Neuronal stem cell (in vitro differentiated cells): ENCODE results near the gene OPRL1.
A peak's percentile ranks its signal among the peaks of the same experiment; 100 is the strongest.

Experiments
- DNase-seq: peaks from one replicate; pipeline ENCODE4 v3.0.0-alpha.2; 2013; ENCODE audit warnings: low spot score
- H2AFZ ChIP-seq: one replicate; pipeline ENCODE4 v1.6.1; 2013; ENCODE audit warnings: mild to moderate bottlenecking, low read length, inconsistent platforms
- H2AK5ac ChIP-seq: 2 replicates; pipeline ENCODE4 v1.6.1; 2013; ENCODE audit warnings: low read depth, mild to moderate bottlenecking, inconsistent platforms, low read length, moderate library complexity, mixed read lengths
- H2BK120ac ChIP-seq: 2 replicates; pipeline ENCODE4 v1.6.1; 2013; ENCODE audit warnings: low read depth, mild to moderate bottlenecking, inconsistent platforms, low read length, moderate library complexity, mixed read lengths
- H2BK12ac ChIP-seq: one replicate; pipeline ENCODE4 v1.6.1; 2013; ENCODE audit warnings: low read length, inconsistent platforms
- H2BK15ac ChIP-seq: 2 replicates; pipeline ENCODE4 v1.6.1; 2013; ENCODE audit warnings: mild to moderate bottlenecking, low read length, inconsistent platforms, mixed read lengths
- H2BK5ac ChIP-seq: one replicate; pipeline ENCODE4 v1.6.1; 2013; ENCODE audit warnings: inconsistent platforms, mild to moderate bottlenecking, low read length, moderate library complexity
- H3K14ac ChIP-seq: one replicate; pipeline ENCODE4 v1.6.1; 2013; ENCODE audit warnings: low read length, inconsistent platforms
- H3K18ac ChIP-seq: 2 replicates; pipeline ENCODE4 v1.6.1; 2013; ENCODE audit warnings: low read length, inconsistent platforms
- H3K23ac ChIP-seq: 2 replicates; pipeline ENCODE4 v1.6.1; 2013; ENCODE audit warnings: low read depth, mild to moderate bottlenecking, mixed read lengths, low read length, inconsistent platforms; ENCODE audit not compliant: poor library complexity
- H3K27ac ChIP-seq: replicated peaks from 3 replicates; pipeline ENCODE4 v1.5.1; 2013; ENCODE audit warnings: low read length, inconsistent platforms
- H3K27me3 ChIP-seq, 3 experiments: 2 replicates each; pipeline ENCODE4 v1.6.1; 2013; ENCODE audit warnings: low read length in 3 of 3, mild to moderate bottlenecking in 2 of 3, inconsistent platforms in 1 of 3, low read depth in 1 of 3, mixed read lengths in 1 of 3, moderate library complexity in 1 of 3; ENCODE audit not compliant: control insufficient read depth in 3 of 3, insufficient read depth in 3 of 3
- H3K36me3 ChIP-seq, 2 donors: replicated peaks in 1 of 2; 2 replicates each; pipeline ENCODE4 v1.6.1; 2013; ENCODE audit warnings: low read length in 2 of 2; ENCODE audit not compliant: control insufficient read depth in 2 of 2, insufficient read depth in 2 of 2
- H3K4ac ChIP-seq: 2 replicates; pipeline ENCODE4 v1.6.1; 2013; ENCODE audit warnings: inconsistent platforms, mild to moderate bottlenecking, low read length, moderate library complexity
- H3K4me1 ChIP-seq, 2 donors: 1 replicate in 1 of 2; 2 replicates in 1 of 2; pipeline ENCODE4 v1.6.1; 2013; ENCODE audit warnings: low read length in 2 of 2, low read depth in 1 of 2; ENCODE audit not compliant: control insufficient read depth in 2 of 2, insufficient read depth in 1 of 2
- H3K4me2 ChIP-seq: one replicate; pipeline ENCODE4 v1.6.1; 2013; ENCODE audit warnings: mild to moderate bottlenecking, low read length, inconsistent platforms; ENCODE audit not compliant: insufficient read depth, poor library complexity, severe bottlenecking
- H3K4me3 ChIP-seq, 2 donors: 2 replicates each; pipeline ENCODE4 v1.5.1; 2013; ENCODE audit warnings: low read length in 2 of 2, mild to moderate bottlenecking in 2 of 2, inconsistent platforms in 1 of 2, moderate library complexity in 1 of 2
- H3K79me1 ChIP-seq: one replicate; pipeline ENCODE4 v1.6.1; 2013; ENCODE audit warnings: low read depth, mild to moderate bottlenecking, inconsistent platforms, low read length, moderate library complexity
- H3K9ac ChIP-seq: one replicate; pipeline ENCODE4 v1.6.1; 2013; ENCODE audit warnings: mild to moderate bottlenecking, low read depth, low read length, inconsistent platforms; ENCODE audit not compliant: poor library complexity
- H3K9me3 ChIP-seq, 2 donors: replicated peaks in 1 of 2; 2 replicates each; pipeline versions ENCODE3 to v1.6.1; 2013; ENCODE audit warnings: low read length in 2 of 2, mild to moderate bottlenecking in 2 of 2, inconsistent platforms in 1 of 2, low read depth in 1 of 2, mixed read lengths in 1 of 2, moderate library complexity in 1 of 2; ENCODE audit not compliant: control insufficient read depth in 2 of 2, insufficient read depth in 1 of 2
- H4K8ac ChIP-seq: one replicate; pipeline ENCODE4 v1.6.1; 2013; ENCODE audit warnings: low read depth, mild to moderate bottlenecking, inconsistent platforms, low read length, moderate library complexity
- H4K91ac ChIP-seq: one replicate; pipeline ENCODE4 v1.6.1; 2013; ENCODE audit warnings: low read length, low read depth, mild to moderate bottlenecking, inconsistent platforms; ENCODE audit not compliant: poor library complexity
- WGBS, 2 donors: extraction: QIAGEN DNeasy Blood & Tissue Kit; methylation state at CpG; one replicate each; pipeline ENCODE4 v1.1.7; 2013; ENCODE audit warnings: missing lambda C conversion rate in 2 of 2, mixed read lengths in 1 of 2; ENCODE audit not compliant: insufficient read length in 2 of 2, insufficient replicate concordance in 1 of 2; ENCODE audit errors: extremely low coverage in 2 of 2; 5-methylcytosine and 5-hydroxymethylcytosine counted together

OPRL1 gene

GRCh38 chr20:64037498-64038213, 42.2 kb upstream of the OPRL1 start:
- H3K27me3 ChIP-seq = peaks cover 30 to 58% (median 39%) of the 10 kb centered on the region in 3 experiments
- no peak overlapping the region for H3K4me3 ChIP-seq
- no CpG with 5 or more reads among the region's 36 CpGs for WGBS, 2 donors

GRCh38 chr20:64038224-64038564, 41.7 kb upstream of the OPRL1 start:
- peak overlapping the region; percentile 39 for H2BK5ac ChIP-seq
- peaks cover 16 to 29% of the 10 kb centered on the region in 2 donors for H3K4me1 ChIP-seq
- no CpG with 5 or more reads among the region's 30 CpGs for WGBS, 2 donors
- H3K79me1 ChIP-seq = no peaks in the 10 kb centered on the region
- H3K9ac ChIP-seq = peak overlapping the region; percentile 70
- H3K27me3 ChIP-seq = peaks cover 30 to 61% (median 42%) of the 10 kb centered on the region in 3 experiments
- peaks cover 6 to 21% of the 10 kb centered on the region in 2 donors for H3K36me3 ChIP-seq
- no peak overlapping the region for H3K14ac ChIP-seq
- peak overlapping the region; percentile 77 for H3K4me2 ChIP-seq
- H3K9me3 ChIP-seq = no peaks in the 10 kb centered on the region
- H2BK120ac ChIP-seq = no peak overlapping the region
- H3K27ac ChIP-seq = no peak overlapping the region
- peak overlapping the region; percentile 51 to 79 for H3K4me3 ChIP-seq
- H4K91ac ChIP-seq = no peak overlapping the region
- H2BK12ac ChIP-seq = no peak overlapping the region
- H2AFZ ChIP-seq = peak overlapping the region; percentile 99
- DNase-seq = no peak
- H4K8ac ChIP-seq = no peak overlapping the region
- H2BK15ac ChIP-seq = peak overlapping the region; percentile 54
- peak overlapping the region; percentile 63 for H2AK5ac ChIP-seq
- H3K23ac ChIP-seq = peak overlapping the region; percentile 75
- peak overlapping the region; percentile 71 for H3K18ac ChIP-seq
- H3K4ac ChIP-seq = no peak overlapping the region

More at GRCh38 chr20:64037498-64038213, 42.2 kb upstream of the OPRL1 start:
- peak overlapping the region; percentile 21 for H2BK15ac ChIP-seq
- H2BK120ac ChIP-seq = no peak overlapping the region
- H3K9ac ChIP-seq = peak overlapping the region; percentile 21
- no peak overlapping the region for H2BK5ac ChIP-seq
- peaks cover 9 to 26% of the 10 kb centered on the region in 2 donors for H3K36me3 ChIP-seq
- peak overlapping the region; percentile 82 for H2AK5ac ChIP-seq
- H4K8ac ChIP-seq = no peak overlapping the region
- H3K27ac ChIP-seq = no peak overlapping the region
- peak overlapping the region; percentile 25 for H3K4me2 ChIP-seq
- H3K4ac ChIP-seq = no peak overlapping the region
- no peak overlapping the region for H4K91ac ChIP-seq
- H3K18ac ChIP-seq = peak overlapping the region; percentile 57
- no peak overlapping the region for H2AFZ ChIP-seq
- H3K14ac ChIP-seq = no peak overlapping the region
- H3K4me1 ChIP-seq = peaks cover 16 to 29% of the 10 kb centered on the region in 2 donors
- no peaks in the 10 kb centered on the region for H3K9me3 ChIP-seq
- no peak for DNase-seq
- peak overlapping the region; percentile 41 for H2BK12ac ChIP-seq
- no peaks in the 10 kb centered on the region for H3K79me1 ChIP-seq
- peak overlapping the region; percentile 43 for H3K23ac ChIP-seq

GRCh38 chr20:64038565-64039292, 41.2 kb upstream of the OPRL1 start:
- no peak overlapping the region for H3K4ac ChIP-seq
- H3K27me3 ChIP-seq = peaks cover 30 to 65% (median 47%) of the 10 kb centered on the region in 3 experiments
- peak overlapping the region; percentile 22 for H2BK12ac ChIP-seq
- peak; percentile 60 for DNase-seq
- no peak overlapping the region for H3K14ac ChIP-seq
- peaks cover 5 to 18% of the 10 kb centered on the region in 2 donors for H3K36me3 ChIP-seq
- peaks cover 16 to 29% of the 10 kb centered on the region in 2 donors for H3K4me1 ChIP-seq
- peak overlapping the region; percentile 63 for H2AK5ac ChIP-seq
- H2BK5ac ChIP-seq = peak overlapping the region; percentile 39
- H3K79me1 ChIP-seq = no peaks in the 10 kb centered on the region
- no peak overlapping the region for H4K8ac ChIP-seq
- no peak overlapping the region for H4K91ac ChIP-seq
- WGBS, 2 donors = no CpG with 5 or more reads among the region's 91 CpGs
- peak overlapping the region; percentile 51 to 79 for H3K4me3 ChIP-seq
- H3K9me3 ChIP-seq = no peaks in the 10 kb centered on the region
- H2BK15ac ChIP-seq = peak overlapping the region; percentile 54
- H3K9ac ChIP-seq = peak overlapping the region; percentile 70
- no peak overlapping the region for H3K27ac ChIP-seq
- peak overlapping the region; percentile 76 for H3K18ac ChIP-seq
- H2AFZ ChIP-seq = peak overlapping the region; percentile 99
- peak overlapping the region; percentile 75 for H3K23ac ChIP-seq
- no peak overlapping the region for H2BK120ac ChIP-seq
- H3K4me2 ChIP-seq = peak overlapping the region; percentile 77
